Measurements from ENCODE around the gene MYO7B.

GRCh38 chr2:127672341-127673224 is 137.1 kb downstream of the MYO7B start:
- no peak for TF ChIP-seq TARDBP (IDR thresholded peaks at IDR 0.05)
- TF ChIP-seq FOXA1 (IDR thresholded peaks at IDR 0.05; ENCODE audit: borderline replicate concordance): no peak
- TF ChIP-seq CTCF (IDR thresholded peaks at IDR 0.05 in 2 of 3, conservative IDR thresholded peaks at IDR 0.05 in 1 of 3; ENCODE audit: insufficient read depth in 2 of 3, low read depth in 1 of 3, low read length in 3 of 3): no peak
- no peak for TF ChIP-seq MAX (CRISPR knock-in tag; IDR thresholded peaks at IDR 0.05)
- no peak for TF ChIP-seq BRD4 (IDR thresholded peaks at IDR 0.05)
- no peak for TF ChIP-seq BCLAF1 (IDR thresholded peaks at IDR 0.05; ENCODE audit: borderline replicate concordance in 1 of 2, control insufficient read depth in 1 of 2, low read depth in 2 of 2, low read length in 1 of 2)
- no peak for TF ChIP-seq NR1H2 (CRISPR knock-in tag; IDR thresholded peaks at IDR 0.05)

Measured in K562 (cell line).